WERI-Rb-1 (cell line): Measurements from ENCODE around the gene ROPN1L.

Experiments used
- DNase-seq: peaks from one replicate; pipeline ENCODE4 v3.0.0-alpha.2; 2020
- H3K27ac ChIP-seq: fragments of 250-450 bp; sonication (Bioruptor Pico); 2 replicates; pipeline ENCODE4 v1.5.1; 2020; ENCODE audit warnings: mild to moderate bottlenecking, moderate library complexity
- H3K27me3 ChIP-seq: fragments of 250-450 bp; sonication (Bioruptor Pico); 2 replicates; pipeline ENCODE4 v1.5.1; 2021; ENCODE audit warnings: mild to moderate bottlenecking, low read depth, moderate library complexity; ENCODE audit not compliant: insufficient read depth, severe bottlenecking
- H3K36me3 ChIP-seq: fragments of 250-450 bp; sonication (Bioruptor Pico); 2 replicates; pipeline ENCODE4 v1.5.1; 2020; ENCODE audit warnings: mild to moderate bottlenecking, moderate library complexity
- H3K4me3 ChIP-seq: 2 replicates; pipeline ENCODE4 v1.5.1; 2011; ENCODE audit warnings: low read depth, mild to moderate bottlenecking, control low read depth, low read length
- H3K9me3 ChIP-seq: fragments of 250-450 bp; sonication (Bioruptor Pico); 2 replicates; pipeline ENCODE4 v1.5.1; 2021; ENCODE audit warnings: mild to moderate bottlenecking, moderate library complexity; ENCODE audit not compliant: severe bottlenecking
- TF ChIP-seq, protein P1 (sequence below): IDR thresholded peaks from 2 replicates; pipeline ENCODE4 v1.5.1; 2011; ENCODE audit warnings: low read depth, mild to moderate bottlenecking, control low read depth, inconsistent platforms, low read length

The ROPN1L gene

DNA sequence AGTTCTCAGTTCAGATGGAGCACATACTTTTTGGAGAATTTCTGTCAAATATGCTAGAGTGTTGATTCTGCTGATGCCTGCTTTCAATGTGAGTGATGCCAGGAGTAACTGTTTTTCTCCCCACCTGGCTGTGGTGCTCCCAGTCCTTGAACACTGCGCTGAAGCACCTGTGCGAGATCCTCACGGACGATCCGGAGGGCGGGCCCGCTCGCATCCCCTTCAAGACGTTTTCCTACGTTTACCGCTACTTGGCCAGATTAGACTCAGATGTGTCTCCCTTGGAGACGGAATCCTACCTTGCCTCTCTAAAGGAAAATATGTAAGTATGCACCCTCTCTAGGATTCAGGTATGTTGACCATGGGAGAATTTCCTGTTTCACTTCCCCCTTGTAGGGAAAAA lies 19.4 kb downstream of the ROPN1L start:
- no peaks in the 10 kb centered on the region for H3K36me3 ChIP-seq
- H3K4me3 ChIP-seq, result no peak overlapping the region
- no peak overlapping the region for H3K27ac ChIP-seq
- no peaks in the 10 kb centered on the region for H3K9me3 ChIP-seq
- DNase-seq, result no peak
- TF ChIP-seq, protein P1, sequence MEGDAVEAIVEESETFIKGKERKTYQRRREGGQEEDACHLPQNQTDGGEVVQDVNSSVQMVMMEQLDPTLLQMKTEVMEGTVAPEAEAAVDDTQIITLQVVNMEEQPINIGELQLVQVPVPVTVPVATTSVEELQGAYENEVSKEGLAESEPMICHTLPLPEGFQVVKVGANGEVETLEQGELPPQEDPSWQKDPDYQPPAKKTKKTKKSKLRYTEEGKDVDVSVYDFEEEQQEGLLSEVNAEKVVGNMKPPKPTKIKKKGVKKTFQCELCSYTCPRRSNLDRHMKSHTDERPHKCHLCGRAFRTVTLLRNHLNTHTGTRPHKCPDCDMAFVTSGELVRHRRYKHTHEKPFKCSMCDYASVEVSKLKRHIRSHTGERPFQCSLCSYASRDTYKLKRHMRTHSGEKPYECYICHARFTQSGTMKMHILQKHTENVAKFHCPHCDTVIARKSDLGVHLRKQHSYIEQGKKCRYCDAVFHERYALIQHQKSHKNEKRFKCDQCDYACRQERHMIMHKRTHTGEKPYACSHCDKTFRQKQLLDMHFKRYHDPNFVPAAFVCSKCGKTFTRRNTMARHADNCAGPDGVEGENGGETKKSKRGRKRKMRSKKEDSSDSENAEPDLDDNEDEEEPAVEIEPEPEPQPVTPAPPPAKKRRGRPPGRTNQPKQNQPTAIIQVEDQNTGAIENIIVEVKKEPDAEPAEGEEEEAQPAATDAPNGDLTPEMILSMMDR, result no peak
- H3K27me3 ChIP-seq, result no peaks in the 10 kb centered on the region

DNA sequence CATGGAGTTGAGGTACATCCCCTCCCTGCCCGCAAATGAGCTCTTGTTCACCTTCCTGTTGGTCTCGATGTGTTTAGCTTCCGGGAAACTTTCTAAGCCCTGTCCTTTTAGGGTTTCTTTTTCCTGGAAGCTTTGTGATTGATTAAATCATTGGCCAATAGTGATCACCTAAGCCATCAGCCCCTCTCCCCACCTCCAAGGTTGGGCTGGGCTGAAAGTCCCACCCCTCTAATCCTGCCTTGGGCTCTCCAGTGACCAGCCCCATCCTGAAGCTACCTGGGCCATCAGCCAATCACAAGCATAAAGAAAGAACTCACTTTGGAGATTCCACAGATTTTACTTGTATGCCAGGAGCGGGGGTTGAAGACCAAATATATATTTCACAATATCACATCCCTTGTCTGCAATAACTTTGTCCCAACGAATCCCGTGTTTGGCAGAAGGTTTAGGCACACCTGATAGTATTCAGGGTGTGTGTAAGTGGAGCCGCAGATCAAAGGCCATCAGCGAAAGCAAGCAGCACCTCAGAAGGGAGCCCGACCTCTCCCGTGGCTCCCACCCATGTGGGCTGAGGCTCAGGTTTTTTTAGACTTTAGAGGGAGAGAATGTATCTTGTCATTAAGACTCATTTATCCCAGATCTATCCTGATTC lies 20.4 kb downstream of the ROPN1L start:
- Histone ChIP-seq H3K27me3 (no peaks in the 10 kb centered on the region), H3K36me3 (no peaks in the 10 kb centered on the region)
- TF ChIP-seq, protein P1, result no peak

DNA sequence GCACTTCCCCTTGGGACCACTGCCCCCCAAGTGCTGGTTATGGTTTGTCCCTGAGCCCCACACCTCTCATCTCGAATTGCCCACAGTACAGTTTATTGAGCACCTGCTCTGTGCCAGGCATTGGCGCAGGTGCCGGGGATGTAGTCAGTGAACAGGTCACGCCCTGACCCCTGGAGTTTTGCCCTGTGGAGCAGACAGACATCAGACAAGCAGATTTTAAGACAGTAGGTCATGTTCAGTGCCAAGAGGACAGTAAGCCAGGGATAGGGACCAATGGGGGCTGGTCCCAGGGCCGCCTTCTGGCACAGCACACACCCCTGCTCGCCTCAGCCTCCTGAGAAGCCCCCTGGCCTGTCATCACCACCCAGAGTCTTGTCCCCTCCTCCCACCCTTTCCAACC lies 21.9 kb downstream of the ROPN1L start:
- H3K27me3 ChIP-seq, result no peaks in the 10 kb centered on the region
- H3K9me3 ChIP-seq, result no peaks in the 10 kb centered on the region
- H3K36me3 ChIP-seq, result no peaks in the 10 kb centered on the region
- TF ChIP-seq, protein P1, result no peak
- DNase-seq, result no peak
- H3K4me3 ChIP-seq, result no peak overlapping the region
- no peak overlapping the region for H3K27ac ChIP-seq

More for the DNA sequence above, 20.4 kb downstream of the ROPN1L start:
- no peak for DNase-seq
- Histone ChIP-seq H3K9me3 (no peaks in the 10 kb centered on the region), H3K4me3 (no peak overlapping the region), H3K27ac (no peak overlapping the region)

DNA sequence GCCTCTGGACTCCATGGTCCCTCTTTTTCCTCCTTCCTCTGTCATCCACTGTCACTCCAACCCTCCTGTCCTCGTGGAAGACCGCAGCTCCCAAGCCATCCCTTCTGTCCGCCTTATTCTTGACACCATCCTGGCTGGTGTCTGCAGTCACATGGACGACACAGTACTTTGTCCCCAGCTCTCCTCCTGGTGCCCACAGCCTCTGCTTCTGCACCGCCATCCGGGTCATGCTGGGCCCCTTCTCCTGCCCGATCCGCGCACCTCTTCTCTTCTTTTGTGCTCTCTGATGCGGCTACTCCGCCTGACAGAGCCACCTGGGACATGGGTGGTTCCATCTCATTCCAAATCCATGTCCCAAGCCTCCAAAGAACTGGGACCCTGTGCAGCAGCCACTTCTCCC lies 22.5 kb downstream of the ROPN1L start:
- no peaks in the 10 kb centered on the region for H3K9me3 ChIP-seq
- TF ChIP-seq, protein P1, result no peak
- no peaks in the 10 kb centered on the region for H3K36me3 ChIP-seq
- no peak overlapping the region for H3K27ac ChIP-seq
- no peak overlapping the region for H3K4me3 ChIP-seq
- no peaks in the 10 kb centered on the region for H3K27me3 ChIP-seq
- no peak for DNase-seq

DNA sequence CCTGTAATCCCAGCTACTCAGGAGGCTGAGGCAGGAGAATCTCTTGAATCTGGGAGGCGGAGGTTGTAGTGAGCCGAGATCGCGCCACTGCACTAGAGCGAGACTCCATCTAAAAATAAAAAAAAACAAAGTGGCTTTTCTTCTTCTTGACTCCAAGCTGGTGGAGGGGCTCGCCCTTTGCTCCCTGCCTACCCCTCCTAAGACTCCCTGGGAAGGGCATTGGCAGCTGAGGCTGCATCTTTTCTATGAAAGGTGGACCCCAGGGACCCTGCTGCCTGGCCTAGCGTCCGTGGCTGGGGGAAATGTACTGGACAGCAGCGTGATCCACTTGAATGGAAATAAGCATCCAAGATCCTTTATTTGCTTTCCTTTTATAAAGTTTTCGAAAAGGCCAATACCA lies 24.0 kb downstream of the ROPN1L start:
- TF ChIP-seq, protein P1, result no peak
- no peak for DNase-seq

More for the DNA sequence above, 24.0 kb downstream of the ROPN1L start:
- H3K36me3 ChIP-seq, result no peaks in the 10 kb centered on the region
- no peak overlapping the region for H3K4me3 ChIP-seq
- no peaks in the 10 kb centered on the region for H3K9me3 ChIP-seq
- H3K27me3 ChIP-seq, result no peaks in the 10 kb centered on the region
- no peak overlapping the region for H3K27ac ChIP-seq
